Breast epithelium (tissue), 4 donors: ENCODE data around the gene SPIRE1. TPM values are rescaled to one million over a fixed set of nuclear protein-coding genes. Genes with fewer than 3 reads are reported as not detected.
A peak's percentile ranks its signal among the peaks of the same experiment; 100 is the strongest.

Experiments used
- DNase-seq, 2 donors: peaks; one replicate each; pipeline ENCODE4 v3.0.0-alpha.2; 2019; ENCODE audit warnings: low spot score in 2 of 2
- H3K27ac ChIP-seq, 2 donors: fragments of 200-600 bp; sonication (generic) in 1 of 2; one replicate each; pipeline ENCODE4 v1.5.1; 2016 to 2019; ENCODE audit warnings: mild to moderate bottlenecking in 1 of 2
- H3K27me3 ChIP-seq, 2 donors: fragments of 200-600 bp; sonication (generic) in 1 of 2; one replicate each; pipeline versions ENCODE4 v1.5.1 to v1.6.0; 2017 to 2019; ENCODE audit warnings: control low read depth in 1 of 2, mild to moderate bottlenecking in 1 of 2
- H3K36me3 ChIP-seq: fragments of 200-600 bp; one replicate; pipeline ENCODE4 v1.5.1; 2019
- H3K4me1 ChIP-seq, 2 donors: fragments of 200-600 bp; sonication (generic); one replicate each; pipeline ENCODE4 v1.5.1; 2016 to 2019; ENCODE audit warnings: control low read depth in 1 of 2
- H3K4me3 ChIP-seq, 3 donors: fragments of 200-600 bp; sonication (generic); 1 replicate in 2 of 3; 2 replicates in 1 of 3; pipeline ENCODE4 v1.5.1; 2016 to 2019; ENCODE audit warnings: mild to moderate bottlenecking in 3 of 3, moderate library complexity in 2 of 3
- H3K9me3 ChIP-seq, 2 donors: fragments of 200-600 bp; sonication (generic) in 1 of 2; one replicate each; pipeline ENCODE4 v1.5.1; 2016 to 2019; ENCODE audit warnings: control low read depth in 1 of 2
- CTCF ChIP-seq, 3 donors: fragments of 450-650 bp; IDR thresholded peaks; one replicate each; pipeline ENCODE4 v1.5.1; 2016 to 2017; ENCODE audit warnings: antibody characterized with exemption in 3 of 3, mild to moderate bottlenecking in 3 of 3, moderate library complexity in 3 of 3
- POLR2A ChIP-seq: fragments of 450-650 bp; IDR thresholded peaks from one replicate; pipeline ENCODE4 v1.6.1; 2016; ENCODE audit warnings: antibody characterized with exemption, mild to moderate bottlenecking, moderate library complexity
- POLR2AphosphoS5 ChIP-seq, 3 donors: sonication (generic); formaldehyde crosslinking; IDR thresholded peaks; one replicate each; pipeline ENCODE4 v1.6.1; 2017; ENCODE audit warnings: antibody characterized with exemption in 3 of 3
- intact Hi-C: fragments of 100-400 bp; cut with DNase I; formaldehyde crosslinking; loops from one replicate; pipeline ENCODE4 v1.15.1; 2023; ENCODE audit warnings: low total_unique reads
- total RNA-seq, 3 donors: library from RNA; depleted of rRNA; stranded (reverse); fragments of >200 nt; gene quantifications; one replicate each; pipeline ENCODE4 v1.1.0, GENCODE V29; 2016

The SPIRE1 gene
- total RNA-seq, 3 donors from 2014 or later: 24.3 to 38.5 (median 25.9) TPM

- H3K9me3 ChIP-seq: no peaks in the 10 kb centered on the region
- no peak for DNase-seq
- no peak for TF ChIP-seq POLR2AphosphoS5 (IDR thresholded peaks at IDR 0.05)
- H3K27me3 ChIP-seq: no peaks in the 10 kb centered on the region
- no peak overlapping the region for H3K27ac ChIP-seq
- H3K36me3 ChIP-seq: no peaks in the 10 kb centered on the region
- no peak overlapping the region for H3K4me3 ChIP-seq
- intact Hi-C loops: no loop called here
- no peaks in the 10 kb centered on the region for H3K4me1 ChIP-seq
Measured at GRCh38 chr18:12686100-12686499, 28.2 kb upstream of the SPIRE1 start.

- Histone ChIP-seq H3K27me3 (no peaks in the 10 kb centered on the region), H3K27ac (peak overlapping the region; percentile 42 to 82), H3K9me3 (no peaks in the 10 kb centered on the region), H3K4me3 (peak overlapping the region; percentile 12 to 46 (median 17)), H3K36me3 (no peaks in the 10 kb centered on the region), H3K4me1 (no peaks in the 10 kb centered on the region)
- DNase-seq: no peak
- intact Hi-C loops: no loop called here
- TF ChIP-seq CTCF (IDR thresholded peaks at IDR 0.05): no peak
- TF ChIP-seq POLR2AphosphoS5 (IDR thresholded peaks at IDR 0.05): peak in 1 of 3 donors; percentile 41
- no peak for TF ChIP-seq POLR2A
Measured at GRCh38 chr18:12679183-12679786, 21.4 kb upstream of the SPIRE1 start.

- no peaks in the 10 kb centered on the region for H3K9me3 ChIP-seq
- no peak overlapping the region for H3K27ac ChIP-seq
- H3K36me3 ChIP-seq: no peaks in the 10 kb centered on the region
- H3K4me3 ChIP-seq: no peak overlapping the region
- intact Hi-C loops: no loop called here
- H3K4me1 ChIP-seq: no peaks in the 10 kb centered on the region
- no peak for TF ChIP-seq CTCF (IDR thresholded peaks at IDR 0.05)
- DNase-seq: no peak
- H3K27me3 ChIP-seq: no peaks in the 10 kb centered on the region
Measured at GRCh38 chr18:12668041-12668440, 10.1 kb upstream of the SPIRE1 start.

- DNase-seq: no peak
- intact Hi-C loops: loop anchor here (10.0 kb wide), 1 partner anchor 265 kb away; no protein-coding TSS in a partner anchor
- no peak for TF ChIP-seq POLR2AphosphoS5 (IDR thresholded peaks at IDR 0.05)
- peak; percentile 78 to 94 (median 89) for TF ChIP-seq CTCF (IDR thresholded peaks at IDR 0.05)
- Histone ChIP-seq H3K4me3 (no peak overlapping the region), H3K4me1 (no peaks in the 10 kb centered on the region), H3K36me3 (no peaks in the 10 kb centered on the region), H3K27me3 (no peaks in the 10 kb centered on the region), H3K27ac (no peak overlapping the region), H3K9me3 (no peaks in the 10 kb centered on the region)
Measured at GRCh38 chr18:12659904-12660605, 2.1 kb upstream of the SPIRE1 start.

GRCh38 chr18:12658426-12659138 is 675 bp upstream of the SPIRE1 start:
- intact Hi-C loops: loop anchor here (10.0 kb wide), 1 partner anchor 264 kb away; no protein-coding TSS in a partner anchor
- Histone ChIP-seq H3K4me1 (no peaks in the 10 kb centered on the region), H3K27me3 (no peaks in the 10 kb centered on the region), H3K36me3 (no peaks in the 10 kb centered on the region), H3K4me3 (peak overlapping the region; percentile 66 to 81 (median 79)), H3K27ac (peak overlapping the region; percentile 93 to 95), H3K9me3 (no peaks in the 10 kb centered on the region)
- TF ChIP-seq CTCF (IDR thresholded peaks at IDR 0.05) (no peak), POLR2AphosphoS5 (IDR thresholded peaks at IDR 0.05) (no peak), POLR2A (no peak)
- peak in 1 of 2 donors; percentile 53 for DNase-seq
